ENCODE data around the gene POLE2. TPM values are rescaled to one million over a fixed set of nuclear protein-coding genes. Genes with fewer than 3 reads are reported as not detected.
A peak's percentile ranks its signal among the peaks of the same experiment; 100 is the strongest.

POLE2 gene
- total RNA-seq, 1 donor from 2014 or later: 2.4 TPM

GRCh38 chr14:49692811-49693734, 5.1 kb upstream of the POLE2 start, which contains the start of gene KLHDC1:
KLHDC1 (plus strand) TSS chr14:49693120; CDS start chr14:49693195, 75 bp downstream.
- Mint-ChIP-seq H3K36me3 (ENCODE audit: unreplicated experiment) (no peaks in the 10 kb centered on the region), H3K4me1 (ENCODE audit: low read depth, unreplicated experiment) (peaks cover 2% of the 10 kb centered on the region), H3K9me3 (ENCODE audit: unreplicated experiment) (peaks cover 4% of the 10 kb centered on the region), H3K4me3 (ENCODE audit: unreplicated experiment) (peak within 1 kb of the TSS; percentile 86), H3K27ac (ENCODE audit: unreplicated experiment) (peak within 1 kb of the TSS; percentile 38), H3K27me3 (ENCODE audit: unreplicated experiment) (peaks cover 4% of the 10 kb centered on the region)
- no peak for TF ChIP-seq CTCF (IDR thresholded peaks at IDR 0.05; ENCODE audit: partially characterized antibody, unreplicated experiment)
- peak; percentile 65 for DNase-seq

GRCh38 chr14:49692193-49692757, 4.3 kb upstream of the POLE2 start:
- no peak for DNase-seq
- peaks cover 4% of the 10 kb centered on the region for H3K9me3 Mint-ChIP-seq (ENCODE audit: unreplicated experiment)
- peaks cover 2% of the 10 kb centered on the region for H3K4me1 Mint-ChIP-seq (ENCODE audit: low read depth, unreplicated experiment)
- H3K27me3 Mint-ChIP-seq (ENCODE audit: unreplicated experiment): peaks cover 4% of the 10 kb centered on the region
- H3K27ac Mint-ChIP-seq (ENCODE audit: unreplicated experiment): peak overlapping the region; percentile 11
- H3K4me3 Mint-ChIP-seq (ENCODE audit: unreplicated experiment): peak overlapping the region; percentile 86
- TF ChIP-seq CTCF (IDR thresholded peaks at IDR 0.05; ENCODE audit: partially characterized antibody, unreplicated experiment): no peak
- no peaks in the 10 kb centered on the region for H3K36me3 Mint-ChIP-seq (ENCODE audit: unreplicated experiment)

GRCh38 chr14:49691031-49691430, 3.0 kb upstream of the POLE2 start:
- Mint-ChIP-seq H3K4me3 (ENCODE audit: unreplicated experiment) (no peak overlapping the region), H3K27ac (ENCODE audit: unreplicated experiment) (no peak overlapping the region), H3K4me1 (ENCODE audit: low read depth, unreplicated experiment) (peaks cover 2% of the 10 kb centered on the region), H3K9me3 (ENCODE audit: unreplicated experiment) (peaks cover 4% of the 10 kb centered on the region), H3K36me3 (ENCODE audit: unreplicated experiment) (no peaks in the 10 kb centered on the region), H3K27me3 (ENCODE audit: unreplicated experiment) (peaks cover 4% of the 10 kb centered on the region)
- no peak for TF ChIP-seq CTCF (IDR thresholded peaks at IDR 0.05; ENCODE audit: partially characterized antibody, unreplicated experiment)
- no peak for DNase-seq

- H3K9me3 Mint-ChIP-seq (ENCODE audit: unreplicated experiment): peaks cover 4% of the 10 kb centered on the region
- no peaks in the 10 kb centered on the region for H3K27me3 Mint-ChIP-seq (ENCODE audit: unreplicated experiment)
- H3K4me1 Mint-ChIP-seq (ENCODE audit: low read depth, unreplicated experiment): peaks cover 2% of the 10 kb centered on the region
- H3K27ac Mint-ChIP-seq (ENCODE audit: unreplicated experiment): peak overlapping the region; percentile 72
- no peak for DNase-seq
- no peak for TF ChIP-seq CTCF (IDR thresholded peaks at IDR 0.05; ENCODE audit: partially characterized antibody, unreplicated experiment)
- H3K36me3 Mint-ChIP-seq (ENCODE audit: unreplicated experiment): no peaks in the 10 kb centered on the region
- peak overlapping the region; percentile 87 for H3K4me3 Mint-ChIP-seq (ENCODE audit: unreplicated experiment)
Observed at GRCh38 chr14:49688701-49689030, 652 bp upstream of the POLE2 start.

GRCh38 chr14:49686425-49686824, 1.6 kb downstream of the POLE2 start:
- H3K9me3 Mint-ChIP-seq (ENCODE audit: unreplicated experiment): peaks cover 3% of the 10 kb centered on the region
- H3K36me3 Mint-ChIP-seq (ENCODE audit: unreplicated experiment): no peaks in the 10 kb centered on the region

More at GRCh38 chr14:49686425-49686824, 1.6 kb downstream of the POLE2 start:
- Mint-ChIP-seq H3K27me3 (ENCODE audit: unreplicated experiment) (no peaks in the 10 kb centered on the region), H3K4me1 (ENCODE audit: low read depth, unreplicated experiment) (peaks cover 2% of the 10 kb centered on the region), H3K27ac (ENCODE audit: unreplicated experiment) (no peak overlapping the region), H3K4me3 (ENCODE audit: unreplicated experiment) (peak overlapping the region; percentile 32)
- no peak for DNase-seq
- TF ChIP-seq CTCF (IDR thresholded peaks at IDR 0.05; ENCODE audit: partially characterized antibody, unreplicated experiment): no peak
